Nucleus accumbens (tissue), 56 donors: ENCODE data around the gene CEP162.
"Not testable (repeated sequence)": the region's sequence is repeated elsewhere in the genome, so short reads cannot be mapped to it uniquely, and the experiment has no call there.

Experiments used
- DNase-seq, 56 donors: peaks; one replicate each; lab custom pipeline; 2025; lab: John Stamatoyannopoulos, UW

Gene CEP162

DNA sequence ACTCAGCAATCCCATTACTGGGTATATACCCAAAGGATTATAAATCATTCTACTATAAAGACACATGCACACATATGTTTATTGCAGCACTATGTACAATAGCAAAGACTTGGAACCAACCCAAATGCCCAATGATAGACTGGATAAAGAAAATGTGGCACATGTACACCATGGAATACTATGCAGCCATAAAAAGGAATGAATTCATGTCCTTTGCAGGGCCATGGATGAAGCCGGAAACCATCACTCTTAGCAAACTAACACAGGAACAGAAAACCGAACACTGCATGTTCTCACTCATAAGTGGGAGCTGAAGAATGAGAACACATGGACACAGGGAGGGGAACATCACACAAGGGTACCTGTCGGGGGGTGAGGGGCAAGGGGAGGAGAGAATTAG, 63.1 kb downstream of the CEP162 start:
- DNase-seq: not testable (repeated sequence)

DNA sequence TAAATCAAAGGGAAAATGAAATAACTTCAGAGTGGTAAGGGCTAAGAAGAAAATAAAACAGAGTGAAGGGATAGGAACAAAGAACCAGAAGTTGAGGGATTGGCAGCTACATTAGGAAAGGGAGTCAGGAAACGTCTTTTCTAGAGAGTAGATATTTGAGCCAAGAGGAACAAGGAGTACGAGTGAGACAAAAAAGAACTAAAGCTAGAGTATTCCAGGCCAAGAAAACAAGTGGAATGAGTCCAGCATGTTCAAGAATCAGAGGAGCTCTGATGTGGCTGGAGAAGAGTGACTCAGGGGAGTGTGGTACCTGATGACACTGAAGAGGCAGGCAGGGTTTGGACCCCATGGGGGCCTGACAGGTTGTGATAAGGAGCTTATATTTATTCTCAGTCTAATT, 66.3 kb downstream of the CEP162 start:
- DNase-seq: no peak

DNA sequence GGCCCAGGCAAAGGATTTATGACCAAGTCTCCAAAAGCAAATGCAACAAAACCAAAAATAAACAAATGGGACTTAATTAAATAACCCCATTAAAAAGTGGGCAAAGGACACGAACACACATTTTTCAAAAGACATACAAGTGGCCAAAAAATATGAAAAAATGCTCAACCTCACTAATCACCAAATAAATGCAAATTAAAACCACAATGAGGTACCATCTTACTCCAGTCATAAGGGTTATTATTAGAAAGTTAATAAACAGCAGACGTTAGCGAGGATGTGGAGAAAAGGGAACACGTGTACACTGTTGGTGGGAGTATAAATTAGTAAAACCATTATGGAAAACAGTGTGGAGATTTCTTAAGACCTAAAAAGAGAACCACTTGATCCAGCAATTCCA, 71.1 kb downstream of the CEP162 start:
- no peak for DNase-seq

GRCh38 chr6:84151669-84152068, 75.8 kb downstream of the CEP162 start:
- no peak for DNase-seq

DNA sequence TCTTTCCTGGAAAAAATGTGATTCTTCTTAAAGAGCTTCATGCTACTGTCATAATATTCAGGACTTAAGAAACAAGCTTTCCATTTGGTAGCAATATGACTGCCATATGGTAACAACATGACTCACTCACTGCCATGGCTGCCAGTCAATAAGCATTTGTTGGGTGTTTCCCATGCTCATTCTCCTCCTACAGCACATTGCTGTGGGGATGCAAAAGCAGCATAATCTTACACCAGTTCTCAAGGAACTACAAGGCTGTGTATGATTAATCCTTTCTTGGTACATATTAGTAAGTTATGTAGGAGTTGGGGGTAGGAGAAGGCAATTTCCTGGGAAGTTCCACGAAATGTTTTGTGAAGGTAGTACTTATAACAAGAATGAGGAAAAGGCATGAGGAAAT, 76.7 kb downstream of the CEP162 start:
- DNase-seq: peak in 7 of 56 donors; percentile 1 to 35 (median 4)

- no peak for DNase-seq
Observed at GRCh38 chr6:84141521-84141920, 85.9 kb downstream of the CEP162 start.

DNA sequence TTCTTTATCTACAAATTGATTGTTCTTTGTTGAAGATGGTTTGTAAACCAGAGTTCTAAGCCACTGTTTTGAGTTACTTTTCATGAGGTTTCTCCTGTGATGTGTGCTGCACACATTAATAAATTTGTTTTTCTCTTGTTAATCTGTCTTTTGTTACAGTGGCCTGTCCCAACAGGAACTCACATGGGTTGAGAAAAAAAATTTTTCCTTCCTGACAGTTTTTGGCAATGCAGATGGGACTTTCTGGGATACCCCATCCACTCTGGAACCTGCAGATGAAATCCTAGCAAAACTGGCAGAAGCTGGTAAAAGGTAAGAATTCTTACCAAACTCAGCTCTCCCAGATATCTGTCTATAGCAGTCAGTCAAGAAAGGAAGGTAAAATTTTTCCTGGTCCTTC, 88.1 kb downstream of the CEP162 start:
- no peak for DNase-seq

GRCh38 chr6:84137989-84138575, 89.4 kb downstream of the CEP162 start:
- DNase-seq: no peak

DNA sequence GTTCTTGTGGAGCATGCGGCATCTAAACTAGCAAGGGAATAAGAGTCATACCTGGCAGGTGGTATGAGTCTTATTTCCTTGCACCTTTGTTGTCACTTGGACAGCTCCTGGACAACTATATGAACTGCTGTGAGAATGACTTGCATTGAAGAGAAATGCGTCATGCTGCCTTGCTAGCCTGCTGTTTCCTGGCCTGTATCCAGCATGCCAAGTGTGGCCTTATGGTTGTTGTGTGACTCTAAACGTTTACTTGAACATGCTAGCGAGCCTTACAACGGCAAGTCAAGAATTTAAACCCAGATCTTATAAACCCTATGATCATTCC, 90.4 kb downstream of the CEP162 start:
- no peak for DNase-seq

DNA sequence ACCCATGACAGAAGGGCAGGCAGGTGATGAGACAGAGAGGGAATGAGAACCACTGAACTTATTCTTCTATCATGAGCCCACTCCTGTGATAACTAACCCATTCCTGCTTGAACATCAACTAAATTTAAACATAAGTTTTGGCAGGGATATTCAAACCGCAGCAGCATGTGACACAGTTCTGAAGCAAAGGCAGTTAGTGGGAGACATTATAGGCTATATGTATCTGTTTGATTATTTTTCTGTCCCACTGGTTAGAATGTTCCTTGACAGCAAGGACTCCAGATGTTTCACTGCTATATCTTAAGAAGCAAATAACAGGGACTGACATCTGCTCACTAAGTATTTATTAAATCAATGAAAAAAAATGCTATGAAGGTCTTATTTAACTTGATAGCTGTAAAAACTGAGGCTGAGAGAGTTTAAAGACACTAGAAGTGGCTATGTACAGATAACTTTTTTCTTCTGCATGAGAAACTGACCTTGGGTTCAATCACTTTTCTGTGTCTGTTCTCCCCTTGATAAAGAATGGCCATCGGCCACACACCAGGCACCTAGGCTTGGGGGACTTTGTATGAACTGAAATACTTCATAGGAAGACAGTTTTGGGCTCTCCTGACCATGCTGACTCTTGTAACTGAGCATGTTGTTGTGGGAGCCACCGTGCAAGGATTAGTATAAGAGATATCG, 90.9 kb downstream of the CEP162 start:
- no peak for DNase-seq

DNA sequence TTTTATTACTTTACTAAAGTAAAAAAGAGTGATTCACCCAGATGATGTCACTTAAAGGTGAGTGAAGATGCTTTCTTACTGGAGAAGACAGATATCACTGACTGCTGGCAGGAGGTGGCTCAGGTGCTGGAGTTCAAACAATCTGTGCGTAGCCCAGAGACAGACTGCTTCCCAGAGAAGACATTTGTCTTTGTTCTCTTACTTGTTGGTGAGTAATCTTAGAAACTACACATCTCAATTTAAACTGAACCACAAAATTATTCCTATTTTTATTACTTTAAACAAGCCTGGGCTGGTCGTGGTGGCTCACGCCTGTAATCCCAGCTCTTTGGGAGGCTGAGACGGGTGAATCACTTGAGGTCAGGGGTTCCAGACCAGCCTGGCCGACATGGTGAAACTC, 92.2 kb downstream of the CEP162 start:
- no peak for DNase-seq

DNA sequence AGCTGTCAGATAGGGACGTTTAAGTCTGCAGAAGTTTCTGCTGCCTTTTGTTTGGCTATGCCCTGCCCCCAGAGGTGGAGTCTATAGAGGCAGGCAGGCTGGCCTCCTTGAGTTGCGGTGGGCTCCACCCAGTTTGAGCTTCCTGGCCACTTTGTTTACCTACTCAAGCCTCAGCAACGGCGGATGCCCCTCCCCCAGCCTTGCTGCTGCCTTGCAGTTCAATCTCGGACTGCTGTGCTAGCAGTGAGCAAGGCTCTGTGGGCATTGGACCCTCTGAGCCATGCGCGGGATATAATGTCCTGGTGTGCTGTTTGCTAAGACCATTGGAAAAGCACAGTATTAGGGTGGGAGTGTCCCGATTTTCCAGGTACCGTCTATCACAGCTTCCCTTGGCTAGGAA, 94.1 kb downstream of the CEP162 start:
- DNase-seq: not testable (repeated sequence)

- DNase-seq: not testable (repeated sequence)
Observed at GRCh38 chr6:84129588-84129987, 97.9 kb downstream of the CEP162 start.

DNA sequence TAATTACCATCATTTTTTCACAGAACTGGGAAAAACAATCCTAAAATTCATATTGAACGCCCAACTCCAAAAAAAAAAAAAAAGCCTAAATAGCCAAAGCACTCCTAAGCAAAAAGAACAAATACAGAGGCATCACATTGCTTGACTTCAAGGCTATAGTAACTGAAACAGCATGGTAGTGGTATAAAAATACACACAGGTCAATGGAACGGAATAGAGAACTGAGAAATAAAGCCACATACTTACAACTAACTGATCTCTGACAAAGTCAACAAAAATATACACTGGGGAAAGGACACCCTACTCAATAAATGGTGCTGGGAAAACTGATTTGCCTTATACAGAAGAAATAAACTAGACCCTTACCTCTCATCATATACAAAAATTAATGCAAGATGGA, 104.3 kb downstream of the CEP162 start:
- no peak for DNase-seq

DNA sequence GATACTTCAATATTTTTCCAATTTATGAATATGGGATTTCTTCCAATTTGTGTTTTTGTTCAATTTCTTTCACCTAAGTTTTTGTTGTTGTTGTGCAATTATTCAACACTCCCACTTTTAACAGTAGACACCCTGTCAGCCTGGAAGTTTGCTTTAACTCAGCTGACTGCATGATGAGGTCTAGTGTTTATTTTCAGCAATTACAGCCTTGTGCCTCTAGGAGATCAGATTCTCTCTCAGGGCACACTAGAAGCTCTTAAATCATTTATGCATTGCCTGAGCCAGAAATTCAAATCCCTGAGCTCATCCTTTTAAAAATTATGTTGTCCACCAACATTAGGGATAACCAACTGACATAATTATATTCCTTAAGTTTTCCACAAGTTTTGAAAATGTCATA, 108.2 kb downstream of the CEP162 start:
- no peak for DNase-seq

DNA sequence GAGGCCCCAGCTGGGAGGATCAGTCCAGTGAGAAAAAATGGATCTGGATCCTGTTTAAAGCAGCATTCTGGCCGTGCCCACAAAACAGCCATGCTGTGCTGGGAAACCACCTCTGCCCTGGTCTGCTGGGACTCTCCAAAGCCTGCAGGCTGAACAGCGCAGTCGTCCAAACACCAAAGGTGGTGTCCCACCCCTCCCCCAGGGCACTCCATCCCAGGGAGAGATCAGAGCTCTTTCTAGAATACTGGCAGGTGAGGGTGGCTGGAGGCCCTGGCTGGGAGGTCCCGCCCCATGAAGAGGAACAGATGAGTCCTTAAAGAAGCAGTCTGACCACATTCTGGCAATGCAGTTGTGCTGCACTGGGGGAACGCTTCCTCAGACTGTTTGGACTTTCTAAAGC, 109.3 kb downstream of the CEP162 start:
- no peak for DNase-seq

- DNase-seq: not testable (repeated sequence)
Observed at GRCh38 chr6:84114933-84115594, 112.4 kb downstream of the CEP162 start.

DNA sequence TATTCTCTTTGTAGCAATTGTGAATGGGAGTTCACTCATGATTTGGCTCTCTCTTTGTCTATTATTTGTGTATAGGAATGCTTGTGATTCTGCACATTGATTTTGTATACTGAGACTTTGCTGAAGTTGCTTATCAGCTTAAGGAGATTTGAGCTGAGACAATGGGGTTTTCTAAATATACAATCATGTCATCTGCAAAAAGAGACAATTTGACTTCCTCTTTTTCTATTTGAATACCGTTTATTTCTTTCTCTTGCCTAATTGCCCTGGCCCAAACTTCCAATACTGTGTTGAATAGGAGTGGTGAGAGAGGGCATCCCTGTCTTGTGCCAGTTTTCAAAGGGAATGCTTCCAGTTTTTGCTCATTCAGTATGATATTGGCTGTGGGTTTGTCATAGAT, 116.1 kb downstream of the CEP162 start:
- not testable (repeated sequence) for DNase-seq

DNA sequence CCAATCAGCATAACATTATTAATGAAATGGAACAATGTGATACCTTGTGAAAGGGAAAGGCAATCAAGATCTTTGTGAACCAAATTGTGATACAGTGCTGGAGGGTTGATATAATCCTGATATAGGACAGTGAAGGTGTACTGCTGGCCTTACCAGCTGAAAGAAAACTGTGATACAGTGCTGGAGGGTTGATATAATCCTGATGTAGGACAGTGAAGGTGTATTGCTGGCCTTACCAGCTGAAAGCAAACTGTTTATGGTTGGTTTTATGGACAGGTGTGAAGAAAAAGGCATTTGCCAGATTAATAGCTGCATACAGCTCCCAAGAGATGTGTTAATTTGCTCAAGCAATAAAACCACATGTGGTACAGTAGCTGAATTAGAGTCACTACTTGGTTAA, 119.9 kb downstream of the CEP162 start:
- DNase-seq: no peak

DNA sequence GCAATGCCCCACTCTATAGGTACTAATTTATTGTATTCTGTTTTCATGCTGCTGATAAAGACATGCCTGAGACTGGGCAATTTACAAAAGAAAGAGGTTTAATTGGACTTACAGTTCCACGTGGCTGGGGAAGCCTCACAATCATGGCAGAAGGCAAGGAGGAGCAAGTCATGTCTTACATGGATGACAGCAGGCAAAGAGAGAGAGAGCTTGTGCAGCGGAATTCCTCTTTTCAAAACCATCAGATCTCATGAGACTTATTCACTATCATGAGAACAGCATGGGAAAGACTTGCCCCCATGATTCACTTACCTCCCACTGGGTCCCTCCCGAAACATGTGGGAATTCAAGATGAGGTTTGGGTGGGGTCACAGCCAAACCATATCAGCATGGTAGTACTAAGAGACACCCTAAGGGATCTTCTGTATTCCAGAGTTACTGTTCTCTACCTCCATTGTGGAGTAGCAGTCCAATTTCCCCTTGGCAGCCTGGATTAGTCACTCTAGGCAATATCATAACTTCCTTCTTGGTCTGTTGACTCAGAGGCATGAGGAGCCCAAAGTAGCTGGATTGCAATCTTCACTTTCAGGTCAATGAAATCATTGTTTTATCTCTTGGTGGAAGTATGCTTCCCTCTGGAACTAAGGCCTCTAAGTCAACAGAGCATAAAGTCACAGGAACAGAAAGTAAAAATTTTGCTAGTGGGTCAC, 122.1 kb downstream of the CEP162 start:
- DNase-seq: not testable (repeated sequence)

DNA sequence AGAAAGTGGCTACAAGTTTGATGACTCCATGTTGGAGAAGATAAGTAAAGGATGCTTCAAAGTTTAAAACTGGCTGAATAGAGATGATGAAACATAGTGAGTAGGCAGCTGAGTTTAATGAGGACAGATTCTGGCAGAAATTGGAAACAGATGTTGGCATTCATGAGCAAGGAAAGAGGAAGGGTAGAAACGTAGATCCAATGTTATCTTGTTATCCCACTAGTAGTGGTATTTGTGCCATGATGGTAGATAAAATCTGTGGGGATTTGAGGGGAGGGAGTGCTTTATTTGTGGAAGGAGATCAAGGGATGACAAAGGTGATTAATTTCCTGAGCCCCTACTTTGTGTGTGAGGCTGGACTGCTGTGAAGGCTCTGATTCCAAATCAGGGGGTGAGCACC, 124.4 kb downstream of the CEP162 start:
- no peak for DNase-seq

- DNase-seq: no peak
Observed at GRCh38 chr6:84095156-84095555, 132.3 kb downstream of the CEP162 start.
